Mesenchymal stem cell (in vitro differentiated cells and primary cell): ENCODE measurements around the gene ZNF410.
A peak's percentile ranks its signal among the peaks of the same experiment; 100 is the strongest.

ENCODE experiments used
- DNase-seq: peaks from one replicate; pipeline ENCODE4 v3.0.0-alpha.2; 2013
- H2AFZ ChIP-seq: one replicate; pipeline ENCODE4 v1.6.1; 2013; ENCODE audit warnings: low read depth, mild to moderate bottlenecking, control low read depth, inconsistent platforms, low read length, moderate library complexity
- H2AK5ac ChIP-seq: 2 replicates; pipeline ENCODE4 v1.6.1; 2013; ENCODE audit warnings: low read length, moderate library complexity, mild to moderate bottlenecking, inconsistent platforms; ENCODE audit not compliant: severe bottlenecking
- H2BK120ac ChIP-seq: one replicate; pipeline ENCODE4 v1.6.1; 2013; ENCODE audit warnings: low read depth, mild to moderate bottlenecking, inconsistent platforms, low read length, moderate library complexity
- H2BK12ac ChIP-seq, 2 experiments: one replicate each; pipeline ENCODE4 v1.6.1; 2013; ENCODE audit warnings: inconsistent platforms in 2 of 2, low read length in 2 of 2, mild to moderate bottlenecking in 2 of 2, moderate library complexity in 2 of 2, control low read depth in 1 of 2
- H2BK15ac ChIP-seq: one replicate; pipeline ENCODE4 v1.6.1; 2013; ENCODE audit warnings: mild to moderate bottlenecking, low read depth, inconsistent platforms; ENCODE audit not compliant: poor library complexity, severe bottlenecking
- H2BK5ac ChIP-seq: 2 replicates; pipeline ENCODE4 v1.6.1; 2013; ENCODE audit warnings: low read depth, mild to moderate bottlenecking, low read length, control low read depth, inconsistent platforms; ENCODE audit not compliant: poor library complexity, severe bottlenecking
- H3K14ac ChIP-seq, 2 experiments: one replicate each; pipeline ENCODE4 v1.6.1; 2013; ENCODE audit warnings: inconsistent platforms in 2 of 2, low read length in 2 of 2, control low read depth in 1 of 2, mild to moderate bottlenecking in 1 of 2, moderate library complexity in 1 of 2
- H3K18ac ChIP-seq, 2 experiments: one replicate each; pipeline ENCODE4 v1.6.1; 2013; ENCODE audit warnings: inconsistent platforms in 2 of 2, low read length in 2 of 2, control low read depth in 1 of 2, low read depth in 1 of 2, mild to moderate bottlenecking in 1 of 2
- H3K23ac ChIP-seq, 2 experiments: one replicate each; pipeline ENCODE4 v1.6.1; 2013; ENCODE audit warnings: inconsistent platforms in 2 of 2, low read length in 2 of 2, mild to moderate bottlenecking in 2 of 2, moderate library complexity in 2 of 2, control low read depth in 1 of 2
- H3K27ac ChIP-seq: 2 replicates; pipeline ENCODE4 v1.5.1; 2013; ENCODE audit warnings: mild to moderate bottlenecking, moderate library complexity, low read length, control low read depth, inconsistent platforms; ENCODE audit not compliant: poor library complexity, severe bottlenecking
- H3K27me3 ChIP-seq, 2 experiments: 2 replicates each; pipeline versions ENCODE4 v1.6.1 to v1.7.0; 2013; ENCODE audit warnings: low read length in 2 of 2, mild to moderate bottlenecking in 2 of 2, moderate library complexity in 2 of 2, control low read depth in 1 of 2, inconsistent platforms in 1 of 2; ENCODE audit not compliant: control insufficient read depth in 1 of 2, insufficient read depth in 1 of 2
- H3K36me3 ChIP-seq, 2 experiments: 2 replicates each; pipeline versions ENCODE4 v1.6.1 to v1.7.0; 2013; ENCODE audit warnings: low read length in 2 of 2, control low read depth in 1 of 2, inconsistent platforms in 1 of 2, low read depth in 1 of 2, mild to moderate bottlenecking in 1 of 2; ENCODE audit not compliant: insufficient read depth in 2 of 2, control insufficient read depth in 1 of 2
- H3K4ac ChIP-seq, 2 experiments: one replicate each; pipeline ENCODE4 v1.6.1; 2013; ENCODE audit warnings: inconsistent platforms in 2 of 2, low read length in 2 of 2, mild to moderate bottlenecking in 2 of 2, moderate library complexity in 2 of 2, control low read depth in 1 of 2, low read depth in 1 of 2
- H3K4me1 ChIP-seq: 2 replicates; pipeline ENCODE4 v1.6.1; 2013; ENCODE audit warnings: low read depth, low read length, control low read depth; ENCODE audit not compliant: control insufficient read depth, insufficient read depth
- H3K4me2 ChIP-seq: 2 replicates; pipeline ENCODE4 v1.6.1; 2013; ENCODE audit warnings: low read length, mild to moderate bottlenecking, inconsistent platforms; ENCODE audit not compliant: poor library complexity, severe bottlenecking
- H3K4me3 ChIP-seq, 2 experiments: 2 replicates each; pipeline versions ENCODE4 v1.5.1 to v1.7.0; 2013; ENCODE audit warnings: low read length in 2 of 2, mild to moderate bottlenecking in 2 of 2, control low read depth in 1 of 2, low read depth in 1 of 2; ENCODE audit not compliant: insufficient read depth in 1 of 2
- H3K79me1 ChIP-seq: replicated peaks from 2 replicates; pipeline ENCODE4 v1.6.1; 2013; ENCODE audit warnings: mild to moderate bottlenecking, control low read depth, low read length, inconsistent platforms; ENCODE audit not compliant: poor library complexity, severe bottlenecking
- H3K9ac ChIP-seq: 2 replicates; pipeline ENCODE4 v1.7.0; 2013; ENCODE audit warnings: mild to moderate bottlenecking, low read length, moderate library complexity
- H3K9me3 ChIP-seq: 2 replicates; pipeline ENCODE4 v1.7.0; 2013; ENCODE audit warnings: mild to moderate bottlenecking, low read length; ENCODE audit not compliant: control insufficient read depth
- H4K8ac ChIP-seq: one replicate; pipeline ENCODE4 v1.6.1; 2013; ENCODE audit warnings: inconsistent platforms, mild to moderate bottlenecking, low read length, moderate library complexity
- H4K91ac ChIP-seq: one replicate; pipeline ENCODE4 v1.6.1; 2013; ENCODE audit warnings: mild to moderate bottlenecking, low read length, inconsistent platforms
- WGBS: methylation state at CpG from one replicate; pipeline ENCODE4 v1.1.7; 2013; ENCODE audit warnings: mixed read lengths; 5-methylcytosine and 5-hydroxymethylcytosine counted together

Gene ZNF410

GRCh38 chr14:73873660-73874059, 13.0 kb upstream of the ZNF410 start:
- no peak overlapping the region for H2AK5ac ChIP-seq
- 96% methylated on average over 3 of the region's 3 CpGs for WGBS

GRCh38 chr14:73877790-73878189, 8.9 kb upstream of the ZNF410 start:
- Histone ChIP-seq H3K9me3 (no peaks in the 10 kb centered on the region), H3K4ac (no peak overlapping the region), H3K4me3 (no peak overlapping the region), H2BK120ac (no peak overlapping the region), H3K18ac (no peak overlapping the region), H2BK5ac (no peak overlapping the region), H3K9ac (no peak overlapping the region), H3K14ac (no peak overlapping the region), H3K27ac (no peak overlapping the region), H4K91ac (no peak overlapping the region), H3K23ac (no peak overlapping the region), H2AK5ac (no peak overlapping the region), H3K36me3 (peaks cover 5 to 49% of the 10 kb centered on the region in 2 experiments), H2BK15ac (no peak overlapping the region), H3K4me1 (peaks cover 2% of the 10 kb centered on the region), H4K8ac (no peak overlapping the region), H3K79me1 (peaks cover under 1% of the 10 kb centered on the region), H3K27me3 (no peaks in the 10 kb centered on the region), H2BK12ac (no peak overlapping the region), H2AFZ (no peak overlapping the region), H3K4me2 (no peak overlapping the region)
- WGBS: 92% methylated on average over 3 of the region's 3 CpGs
- no peak for DNase-seq

More at GRCh38 chr14:73873660-73874059, 13.0 kb upstream of the ZNF410 start:
- no peak overlapping the region for H3K27ac ChIP-seq
- H2BK120ac ChIP-seq: no peak overlapping the region
- H3K23ac ChIP-seq: no peak overlapping the region
- no peak overlapping the region for H2BK5ac ChIP-seq
- H3K18ac ChIP-seq: no peak overlapping the region
- H3K9me3 ChIP-seq: no peaks in the 10 kb centered on the region
- no peak overlapping the region for H4K91ac ChIP-seq
- H3K4me2 ChIP-seq: no peak overlapping the region
- peaks cover 2% of the 10 kb centered on the region for H3K4me1 ChIP-seq
- H2AFZ ChIP-seq: no peak overlapping the region
- peaks cover 5% of the 10 kb centered on the region for H3K79me1 ChIP-seq
- no peak overlapping the region for H3K14ac ChIP-seq
- no peak overlapping the region for H4K8ac ChIP-seq
- H2BK12ac ChIP-seq: no peak overlapping the region
- no peak for DNase-seq
- H3K4ac ChIP-seq: no peak overlapping the region
- no peak overlapping the region for H2BK15ac ChIP-seq
- H3K27me3 ChIP-seq: no peaks in the 10 kb centered on the region
- no peak overlapping the region for H3K9ac ChIP-seq
- H3K4me3 ChIP-seq: no peak overlapping the region
- peaks cover 5 to 40% of the 10 kb centered on the region in 2 experiments for H3K36me3 ChIP-seq

GRCh38 chr14:73878436-73878835, 8.2 kb upstream of the ZNF410 start:
- 17% methylated on average over 6 of the region's 6 CpGs for WGBS
- no peak overlapping the region for H3K14ac ChIP-seq
- H3K9me3 ChIP-seq: no peaks in the 10 kb centered on the region
- H3K23ac ChIP-seq: no peak overlapping the region
- no peak overlapping the region for H3K18ac ChIP-seq
- H3K36me3 ChIP-seq: peaks cover 5 to 46% of the 10 kb centered on the region in 2 experiments
- no peak overlapping the region for H4K8ac ChIP-seq
- no peak overlapping the region for H3K4ac ChIP-seq
- H3K27me3 ChIP-seq: no peaks in the 10 kb centered on the region
- H3K4me3 ChIP-seq: no peak overlapping the region
- H3K4me1 ChIP-seq: peaks cover 2% of the 10 kb centered on the region
- H2BK5ac ChIP-seq: no peak overlapping the region
- H2BK120ac ChIP-seq: no peak overlapping the region
- peak; percentile 88 for DNase-seq
- H3K79me1 ChIP-seq: peaks cover 2% of the 10 kb centered on the region
- H2AK5ac ChIP-seq: no peak overlapping the region
- no peak overlapping the region for H3K4me2 ChIP-seq
- H2AFZ ChIP-seq: peak overlapping the region; percentile 71
- H3K27ac ChIP-seq: no peak overlapping the region
- no peak overlapping the region for H2BK12ac ChIP-seq
- H2BK15ac ChIP-seq: no peak overlapping the region
- H3K9ac ChIP-seq: no peak overlapping the region
- H4K91ac ChIP-seq: no peak overlapping the region

GRCh38 chr14:73879027-73879426, 7.6 kb upstream of the ZNF410 start:
- no peak overlapping the region for H3K14ac ChIP-seq
- H2BK15ac ChIP-seq: no peak overlapping the region
- no peak overlapping the region for H3K27ac ChIP-seq
- no peaks in the 10 kb centered on the region for H3K27me3 ChIP-seq
- H4K91ac ChIP-seq: no peak overlapping the region
- H3K36me3 ChIP-seq: peaks cover 5 to 42% of the 10 kb centered on the region in 2 experiments
- no peak overlapping the region for H2AFZ ChIP-seq
- H3K4ac ChIP-seq: no peak overlapping the region
- no peak overlapping the region for H3K23ac ChIP-seq
- peaks cover 2% of the 10 kb centered on the region for H3K4me1 ChIP-seq
- no peak overlapping the region for H2BK120ac ChIP-seq
- no peak overlapping the region for H4K8ac ChIP-seq
- no peak overlapping the region for H3K4me3 ChIP-seq
- H3K9me3 ChIP-seq: no peaks in the 10 kb centered on the region
- H3K9ac ChIP-seq: no peak overlapping the region
- H3K18ac ChIP-seq: no peak overlapping the region
- WGBS: 0% methylated on average over 1 of the region's 1 CpG
- H2AK5ac ChIP-seq: no peak overlapping the region
- peak; percentile 56 for DNase-seq
- no peak overlapping the region for H2BK12ac ChIP-seq
- no peak overlapping the region for H3K4me2 ChIP-seq
- no peak overlapping the region for H2BK5ac ChIP-seq
- peaks cover 2% of the 10 kb centered on the region for H3K79me1 ChIP-seq
